Gastrocnemius medialis (tissue), 4 donors: Measurements from ENCODE around the gene CHAD. TPM values are rescaled to one million over a fixed set of nuclear protein-coding genes. Genes with fewer than 3 reads are reported as not detected.
A peak's percentile ranks its signal among the peaks of the same experiment; 100 is the strongest.

ENCODE experiments used
- ATAC-seq, 2 donors: fragments of 150-250 bp; one replicate each; pipeline ENCODE4 v1.9.1; 2016
- DNase-seq, 2 donors: peaks; one replicate each; pipeline ENCODE4 v3.0.0-alpha.2; 2019
- H3K27ac ChIP-seq, 4 donors: fragments of 200-600 bp; sonication (generic); 1 replicate in 1 of 4; 2 replicates in 3 of 4; pipeline ENCODE4 v1.5.1; 2016 to 2018; ENCODE audit warnings: mild to moderate bottlenecking in 2 of 4, moderate library complexity in 1 of 4
- H3K27me3 ChIP-seq, 3 donors: fragments of 200-600 bp; sonication (generic) in 2 of 3; 1 replicate in 1 of 3; 2 replicates in 2 of 3; pipeline versions ENCODE4 v1.5.1 to v1.6.0; 2016 to 2019; ENCODE audit warnings: mild to moderate bottlenecking in 1 of 3, moderate library complexity in 1 of 3
- H3K36me3 ChIP-seq, 2 donors: fragments of 200-600 bp; sonication (generic) in 1 of 2; one replicate each; pipeline ENCODE4 v1.5.1; 2017 to 2018
- H3K4me1 ChIP-seq, 2 donors: fragments of 200-600 bp; sonication (generic) in 1 of 2; one replicate each; pipeline ENCODE4 v1.5.1; 2016 to 2017; ENCODE audit warnings: mild to moderate bottlenecking in 2 of 2
- H3K4me3 ChIP-seq, 4 donors: fragments of 200-600 bp; sonication (generic) in 3 of 4; 1 replicate in 1 of 4; 2 replicates in 3 of 4; pipeline ENCODE4 v1.5.1; 2016 to 2019; ENCODE audit warnings: mild to moderate bottlenecking in 2 of 4
- H3K9me3 ChIP-seq, 3 donors: fragments of 200-600 bp; sonication (generic) in 2 of 3; 1 replicate in 1 of 3; 2 replicates in 2 of 3; pipeline ENCODE4 v1.5.1; 2016 to 2019
- CTCF ChIP-seq, 5 experiments: fragments of 450-650 bp in 3 of 5; fragments of 200-600 bp in 2 of 5; sonication (generic) in 2 of 5; IDR thresholded peaks in 4 of 5; conservative IDR thresholded peaks in 1 of 5; 1 replicate in 4 of 5; 2 replicates in 1 of 5; pipeline ENCODE4 v1.5.1; 2016 to 2019; ENCODE audit warnings: antibody characterized with exemption in 5 of 5, mild to moderate bottlenecking in 3 of 5, moderate library complexity in 3 of 5
- POLR2A ChIP-seq, 2 donors: fragments of 450-650 bp; IDR thresholded peaks; one replicate each; pipeline ENCODE4 v1.6.1; 2017; ENCODE audit warnings: antibody characterized with exemption in 2 of 2, mild to moderate bottlenecking in 2 of 2, moderate library complexity in 2 of 2
- in situ Hi-C, 4 donors: fragments of 200-750 bp; cut with MboI; loops; one replicate each; pipeline versions ENCODE4 v1.15.0 to v1.8.0; 2017; ENCODE audit warnings: low sequenced_read_pairs in 4 of 4
- intact Hi-C: fragments of 100-400 bp; cut with DNase I; formaldehyde crosslinking; loops from one replicate; pipeline ENCODE4 v1.15.1; 2023; ENCODE audit warnings: low total_unique reads
- total RNA-seq, 4 donors: library from RNA; depleted of rRNA; stranded (reverse); fragments of >200 nt; gene quantifications; one replicate each; pipeline versions ENCODE4 v1.1.0 to v1.2.3, GENCODE V29; 2016

CHAD gene
- total RNA-seq, 4 donors from 2014 or later: 1.8 to 8.8 TPM; not detected in 2

GRCh38 chr17:50460831-50461526 lies 7.7 kb downstream of the CHAD start:
- Histone ChIP-seq H3K36me3 (no peaks in the 10 kb centered on the region), H3K27me3 (no peaks in the 10 kb centered on the region), H3K4me3 (no peak overlapping the region), H3K9me3 (no peaks in the 10 kb centered on the region), H3K27ac (no peak overlapping the region), H3K4me1 (peaks cover under 1 to 4% of the 10 kb centered on the region in 2 donors)
- TF ChIP-seq CTCF (IDR thresholded peaks at IDR 0.05 in 4 of 5, conservative IDR thresholded peaks at IDR 0.05 in 1 of 5) (no peak), POLR2A (IDR thresholded peaks at IDR 0.05) (no peak)
- in situ Hi-C loops (no loop called here), intact Hi-C loops (no loop called here)
- ATAC-seq: no peak
- no peak for DNase-seq

GRCh38 chr17:50459756-50460155 lies 8.9 kb downstream of the CHAD start:
- intact Hi-C loops: no loop called here
- DNase-seq (no peak), ATAC-seq (no peak)
- H3K27me3 ChIP-seq: no peaks in the 10 kb centered on the region
- H3K36me3 ChIP-seq: no peaks in the 10 kb centered on the region
- H3K9me3 ChIP-seq: no peaks in the 10 kb centered on the region
- TF ChIP-seq POLR2A (IDR thresholded peaks at IDR 0.05) (no peak), CTCF (IDR thresholded peaks at IDR 0.05 in 4 of 5, conservative IDR thresholded peaks at IDR 0.05 in 1 of 5) (no peak)
- no peak overlapping the region for H3K4me3 ChIP-seq
- H3K27ac ChIP-seq: peak overlapping the region in 2 of 4 donors; percentile 9 to 33
- peaks cover 0 to 4% of the 10 kb centered on the region in 2 donors for H3K4me1 ChIP-seq
- in situ Hi-C loops: no loop called here

GRCh38 chr17:50458701-50459676 lies 9.7 kb downstream of the CHAD start:
- H3K27me3 ChIP-seq: no peaks in the 10 kb centered on the region
- ATAC-seq (peak in 1 of 2 donors; percentile 52), DNase-seq (no peak)
- H3K4me3 ChIP-seq: no peak overlapping the region
- H3K4me1 ChIP-seq: peaks cover 0 to 4% of the 10 kb centered on the region in 2 donors
- intact Hi-C loops (no loop called here), in situ Hi-C loops (no loop called here)
- TF ChIP-seq CTCF (IDR thresholded peaks at IDR 0.05 in 4 of 5, conservative IDR thresholded peaks at IDR 0.05 in 1 of 5): no peak
- no peak for TF ChIP-seq POLR2A (IDR thresholded peaks at IDR 0.05)
- H3K9me3 ChIP-seq: no peaks in the 10 kb centered on the region
- peak overlapping the region in 3 of 4 donors; percentile 1 to 33 (median 2) for H3K27ac ChIP-seq
- no peaks in the 10 kb centered on the region for H3K36me3 ChIP-seq

- TF ChIP-seq POLR2A (IDR thresholded peaks at IDR 0.05) (no peak), CTCF (IDR thresholded peaks at IDR 0.05 in 4 of 5, conservative IDR thresholded peaks at IDR 0.05 in 1 of 5) (no peak)
These were observed 10.4 kb downstream of the CHAD start for GRCh38 chr17:50458270-50458669.

More at GRCh38 chr17:50458270-50458669, 10.4 kb downstream of the CHAD start:
- DNase-seq (no peak), ATAC-seq (no peak)
- H3K36me3 ChIP-seq: no peaks in the 10 kb centered on the region
- no peaks in the 10 kb centered on the region for H3K9me3 ChIP-seq
- no peaks in the 10 kb centered on the region for H3K27me3 ChIP-seq
- H3K27ac ChIP-seq: peak overlapping the region in 2 of 4 donors; percentile 1 to 2
- intact Hi-C loops: no loop called here
- H3K4me1 ChIP-seq: peaks cover 0 to 4% of the 10 kb centered on the region in 2 donors
- in situ Hi-C loops: no loop called here
- no peak overlapping the region for H3K4me3 ChIP-seq
